ENCODE data around the gene KLK14.

The KLK14 gene

GRCh38 chr19:51060336-51060735 lies 22.4 kb downstream of the KLK14 start:
- no peak for FAIRE-seq
- no peak for DNase-seq (ENCODE audit: extremely low spot score, insufficient read length, low read depth)

DNA sequence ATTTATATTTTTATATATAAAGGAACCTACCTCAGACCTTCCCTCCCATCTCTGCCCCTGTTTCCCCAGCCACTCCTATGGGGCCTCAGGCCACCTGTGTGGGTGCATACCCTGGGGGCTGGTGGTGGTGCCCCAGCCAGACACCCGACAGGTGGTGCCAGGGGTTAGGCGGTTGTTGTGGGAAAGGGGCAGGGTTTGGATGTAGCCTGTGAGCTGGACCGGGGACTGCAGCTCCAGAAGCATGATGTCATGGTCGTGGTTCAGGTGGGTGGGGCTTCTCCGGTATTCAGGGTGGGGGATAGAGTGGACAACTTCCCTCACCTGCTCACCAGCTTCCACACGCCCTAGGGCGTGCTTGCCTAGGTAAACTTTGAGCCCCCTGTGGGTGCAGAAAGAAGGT lies 23.0 kb downstream of the KLK14 start:
- no peak for FAIRE-seq

GRCh38 chr19:51055866-51056265 lies 26.8 kb downstream of the KLK14 start:
- no peak for FAIRE-seq
- no peak for DNase-seq (ENCODE audit: extremely low spot score, insufficient read length, low read depth)

More for the DNA sequence above, 23.0 kb downstream of the KLK14 start:
- no peak for DNase-seq (ENCODE audit: extremely low spot score, insufficient read length, low read depth)

DNA sequence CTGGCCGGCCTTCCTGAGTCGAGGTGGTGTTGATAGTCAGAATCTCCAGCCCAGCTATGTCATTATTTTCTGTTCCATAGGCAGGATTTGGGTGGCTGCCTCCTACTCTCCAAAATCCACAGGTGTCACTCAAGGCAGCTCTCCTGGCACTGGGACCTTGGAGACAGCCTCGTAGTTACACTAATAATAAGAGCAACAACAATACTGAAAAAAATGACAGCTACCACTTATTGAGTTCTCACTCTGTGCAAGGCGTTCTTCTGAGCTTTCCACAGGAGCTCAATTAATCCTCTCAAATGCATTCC lies 35.7 kb downstream of the KLK14 start:
- no peak for FAIRE-seq
- no peak for DNase-seq (ENCODE audit: extremely low spot score, insufficient read length, low read depth)

- no peak for FAIRE-seq
These were observed 38.4 kb downstream of the KLK14 start for GRCh38 chr19:51044327-51044726.

DNA sequence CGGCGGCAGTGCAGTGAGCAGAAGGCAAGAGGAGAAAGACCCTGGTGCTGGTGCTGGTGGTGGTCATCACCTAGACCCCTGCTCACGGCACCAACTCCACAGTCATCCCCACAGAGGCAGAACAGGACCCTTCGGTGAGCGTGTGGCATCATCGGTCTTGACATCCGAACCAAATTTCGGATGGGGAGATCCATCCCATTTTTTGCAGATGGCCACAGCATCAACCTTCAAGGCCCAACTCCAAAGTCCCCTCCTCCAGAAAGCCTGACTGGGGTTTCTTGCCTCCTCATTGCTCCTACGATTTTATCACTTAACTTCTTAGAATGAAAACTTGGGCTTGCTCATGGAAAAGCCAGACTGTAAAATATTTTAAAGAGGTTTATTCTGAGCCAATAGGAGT lies 39.2 kb downstream of the KLK14 start:
- no peak for DNase-seq (ENCODE audit: extremely low spot score, insufficient read length, low read depth)
- no peak for FAIRE-seq

More at GRCh38 chr19:51044327-51044726, 38.4 kb downstream of the KLK14 start:
- DNase-seq (ENCODE audit: extremely low spot score, insufficient read length, low read depth), result no peak

GRCh38 chr19:51040151-51040550 lies 42.5 kb downstream of the KLK14 start:
- no peak for DNase-seq (ENCODE audit: extremely low spot score, insufficient read length, low read depth)

GRCh38 chr19:51036519-51036918 lies 46.2 kb downstream of the KLK14 start:
- FAIRE-seq (no peak), DNase-seq (ENCODE audit: extremely low spot score, insufficient read length, low read depth) (no peak)

More at GRCh38 chr19:51040151-51040550, 42.5 kb downstream of the KLK14 start:
- FAIRE-seq, result no peak

DNA sequence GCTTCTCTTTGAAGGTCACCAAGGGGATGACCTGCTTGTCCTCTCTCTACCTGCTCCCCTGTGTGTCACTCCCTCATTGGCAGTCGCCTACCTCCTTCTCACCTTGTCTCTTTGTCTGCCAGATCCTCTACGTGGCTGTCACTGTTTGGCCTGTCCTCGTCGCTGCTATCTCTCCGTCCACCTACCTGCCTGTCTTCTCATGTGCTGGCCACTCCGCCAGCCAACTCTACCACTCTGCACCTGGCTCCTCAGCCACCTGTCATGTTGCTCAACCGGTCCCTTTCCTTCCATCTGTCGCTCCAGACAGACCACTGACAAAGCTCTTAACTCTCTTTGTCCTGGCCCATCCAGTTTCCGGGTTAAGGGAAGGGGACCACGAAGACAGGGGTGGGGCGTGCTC lies 48.0 kb downstream of the KLK14 start, which contains the start of gene KLK12:
Gene KLK12, minus strand, starts transcription at position 299 of the 400 bp plus-strand sequence. CDS start 381 bp downstream, outside the sequence.
- FAIRE-seq, result no peak
- DNase-seq (ENCODE audit: extremely low spot score, insufficient read length, low read depth), result no peak

GRCh38 chr19:51031880-51032225 lies 50.8 kb downstream of the KLK14 start:
- DNase-seq (ENCODE audit: extremely low spot score, insufficient read length, low read depth) (no peak), FAIRE-seq (no peak)

GRCh38 chr19:51031220-51031879 lies 51.3 kb downstream of the KLK14 start:
- no peak for FAIRE-seq
- DNase-seq (ENCODE audit: extremely low spot score, insufficient read length, low read depth), result no peak

GRCh38 chr19:51030631-51031030 lies 52.1 kb downstream of the KLK14 start:
- no peak for FAIRE-seq
- no peak for DNase-seq (ENCODE audit: extremely low spot score, insufficient read length, low read depth)

GRCh38 chr19:51029718-51030117 lies 53.0 kb downstream of the KLK14 start:
- DNase-seq (ENCODE audit: extremely low spot score, insufficient read length, low read depth), result no peak

More at GRCh38 chr19:51029718-51030117, 53.0 kb downstream of the KLK14 start:
- FAIRE-seq, result no peak

Measured in GM18507 (cell line).